SJSA1 (cell line): Measurements from ENCODE around the gene ZBTB20. TPM values are rescaled to one million over a fixed set of nuclear protein-coding genes. Genes with fewer than 3 reads are reported as not detected.

ENCODE experiments used
- DNase-seq, 2 experiments: peaks; one replicate each; pipeline ENCODE4 v3.0.0-alpha.2; 2015 to 2020; ENCODE audit warnings: low spot score in 2 of 2, low read depth in 1 of 2
- H3K27ac ChIP-seq: fragments of 250-450 bp; sonication (Bioruptor Pico); 2 replicates; pipeline ENCODE4 v1.5.1; 2020; ENCODE audit warnings: mild to moderate bottlenecking, moderate library complexity
- H3K27me3 ChIP-seq: fragments of 250-450 bp; sonication (Bioruptor Pico); replicated peaks from 2 replicates; pipeline ENCODE4 v1.5.1; 2020; ENCODE audit warnings: mild to moderate bottlenecking, moderate library complexity
- H3K36me3 ChIP-seq: fragments of 250-450 bp; sonication (Bioruptor Pico); 2 replicates; pipeline ENCODE4 v1.5.1; 2020; ENCODE audit warnings: mild to moderate bottlenecking
- H3K4me1 ChIP-seq: fragments of 250-450 bp; sonication (Bioruptor Pico); replicated peaks from 2 replicates; pipeline ENCODE4 v1.6.1; 2021; ENCODE audit warnings: mild to moderate bottlenecking
- H3K4me3 ChIP-seq: fragments of 250-450 bp; sonication (Bioruptor Pico); 2 replicates; pipeline ENCODE4 v1.5.1; 2020; ENCODE audit warnings: mild to moderate bottlenecking
- H3K9me3 ChIP-seq: fragments of 250-450 bp; sonication (Bioruptor Pico); replicated peaks from 2 replicates; pipeline ENCODE4 v1.5.1; 2020; ENCODE audit warnings: mild to moderate bottlenecking
- total RNA-seq: library from RNA; depleted of rRNA; stranded (reverse); fragments of >200 nt; shearing (Covaris generic); gene quantifications from 2 replicates; pipeline ENCODE4 v1.2.3, GENCODE V29; 2014

ZBTB20 gene
- total RNA-seq, 1 experiment from 2014 or later: 18.2 TPM

- no peak overlapping the region for H3K27ac ChIP-seq
- no peaks in the 10 kb centered on the region for H3K4me1 ChIP-seq
- H3K27me3 ChIP-seq: no peaks in the 10 kb centered on the region
- no peak overlapping the region for H3K4me3 ChIP-seq
- H3K9me3 ChIP-seq: no peaks in the 10 kb centered on the region
- peaks cover 28% of the 10 kb centered on the region for H3K36me3 ChIP-seq
- no peak for DNase-seq
Observed at GRCh38 chr3:114351822-114352145, 795.3 kb downstream of the ZBTB20 start.

- H3K27me3 ChIP-seq: no peaks in the 10 kb centered on the region
- H3K9me3 ChIP-seq: no peaks in the 10 kb centered on the region
- H3K4me3 ChIP-seq: no peak overlapping the region
- H3K4me1 ChIP-seq: no peaks in the 10 kb centered on the region
- no peak overlapping the region for H3K27ac ChIP-seq
- DNase-seq: no peak
- H3K36me3 ChIP-seq: peaks cover 28% of the 10 kb centered on the region
Observed at GRCh38 chr3:114351123-114351821, 795.8 kb downstream of the ZBTB20 start.

- H3K9me3 ChIP-seq: no peaks in the 10 kb centered on the region
- no peaks in the 10 kb centered on the region for H3K27me3 ChIP-seq
- H3K4me1 ChIP-seq: no peaks in the 10 kb centered on the region
- peaks cover 28% of the 10 kb centered on the region for H3K36me3 ChIP-seq
- H3K4me3 ChIP-seq: no peak overlapping the region
- no peak for DNase-seq
- H3K27ac ChIP-seq: no peak overlapping the region
Observed at GRCh38 chr3:114350690-114351089, 796.4 kb downstream of the ZBTB20 start.

GRCh38 chr3:114350271-114350670 is 796.8 kb downstream of the ZBTB20 start:
- Histone ChIP-seq H3K4me1 (no peaks in the 10 kb centered on the region), H3K27me3 (no peaks in the 10 kb centered on the region), H3K27ac (no peak overlapping the region), H3K9me3 (no peaks in the 10 kb centered on the region), H3K4me3 (no peak overlapping the region), H3K36me3 (peaks cover 29% of the 10 kb centered on the region)
- DNase-seq: no peak

- Histone ChIP-seq H3K27ac (no peak overlapping the region), H3K4me1 (no peaks in the 10 kb centered on the region), H3K27me3 (no peaks in the 10 kb centered on the region), H3K9me3 (no peaks in the 10 kb centered on the region), H3K4me3 (no peak overlapping the region), H3K36me3 (peaks cover 23% of the 10 kb centered on the region)
- DNase-seq: no peak
Observed at GRCh38 chr3:114344492-114344891, 802.6 kb downstream of the ZBTB20 start.

- no peak for DNase-seq
- no peaks in the 10 kb centered on the region for H3K27me3 ChIP-seq
Observed at GRCh38 chr3:114338651-114339357, 808.3 kb downstream of the ZBTB20 start.

GRCh38 chr3:114336857-114337256 is 810.2 kb downstream of the ZBTB20 start:
- H3K27me3 ChIP-seq: no peaks in the 10 kb centered on the region
- H3K9me3 ChIP-seq: no peaks in the 10 kb centered on the region
- H3K27ac ChIP-seq: no peak overlapping the region
- H3K36me3 ChIP-seq: peaks cover 21% of the 10 kb centered on the region
- DNase-seq: no peak
- no peaks in the 10 kb centered on the region for H3K4me1 ChIP-seq
- no peak overlapping the region for H3K4me3 ChIP-seq

More at GRCh38 chr3:114338651-114339357, 808.3 kb downstream of the ZBTB20 start:
- H3K36me3 ChIP-seq: peaks cover 14% of the 10 kb centered on the region
- H3K4me3 ChIP-seq: no peak overlapping the region
- no peaks in the 10 kb centered on the region for H3K4me1 ChIP-seq
- no peaks in the 10 kb centered on the region for H3K9me3 ChIP-seq
- no peak overlapping the region for H3K27ac ChIP-seq

- Histone ChIP-seq H3K4me3 (no peak overlapping the region), H3K9me3 (no peaks in the 10 kb centered on the region), H3K27ac (no peak overlapping the region), H3K27me3 (no peaks in the 10 kb centered on the region), H3K4me1 (no peaks in the 10 kb centered on the region), H3K36me3 (peaks cover 24% of the 10 kb centered on the region)
- no peak for DNase-seq
Observed at GRCh38 chr3:114336122-114336697, 810.9 kb downstream of the ZBTB20 start.

- no peaks in the 10 kb centered on the region for H3K4me1 ChIP-seq
- peaks cover 18% of the 10 kb centered on the region for H3K36me3 ChIP-seq
- DNase-seq: no peak
Observed at GRCh38 chr3:114333923-114334240, 813.2 kb downstream of the ZBTB20 start.

GRCh38 chr3:114333180-114333922 is 813.7 kb downstream of the ZBTB20 start:
- Histone ChIP-seq H3K4me1 (no peaks in the 10 kb centered on the region), H3K9me3 (no peaks in the 10 kb centered on the region), H3K4me3 (no peak overlapping the region), H3K27ac (no peak overlapping the region), H3K36me3 (peaks cover 18% of the 10 kb centered on the region; the same call in 1 of the 2 replicates), H3K27me3 (no peaks in the 10 kb centered on the region)
- no peak for DNase-seq

More at GRCh38 chr3:114333923-114334240, 813.2 kb downstream of the ZBTB20 start:
- Histone ChIP-seq H3K27ac (no peak overlapping the region), H3K9me3 (no peaks in the 10 kb centered on the region), H3K27me3 (no peaks in the 10 kb centered on the region), H3K4me3 (no peak overlapping the region)

- H3K27ac ChIP-seq: no peak overlapping the region
- H3K9me3 ChIP-seq: no peaks in the 10 kb centered on the region
- peaks cover 18% of the 10 kb centered on the region; the same call in 1 of the 2 replicates for H3K36me3 ChIP-seq
- no peaks in the 10 kb centered on the region for H3K4me1 ChIP-seq
- no peak for DNase-seq
- H3K27me3 ChIP-seq: no peaks in the 10 kb centered on the region
- H3K4me3 ChIP-seq: no peak overlapping the region
Observed at GRCh38 chr3:114332342-114333179, 814.5 kb downstream of the ZBTB20 start.

GRCh38 chr3:114331710-114332109 is 815.4 kb downstream of the ZBTB20 start:
- no peak overlapping the region for H3K4me3 ChIP-seq
- peaks cover 18% of the 10 kb centered on the region; the same call in 1 of the 2 replicates for H3K36me3 ChIP-seq
- no peak for DNase-seq
- no peaks in the 10 kb centered on the region for H3K27me3 ChIP-seq
- H3K4me1 ChIP-seq: no peaks in the 10 kb centered on the region
- no peak overlapping the region for H3K27ac ChIP-seq
- H3K9me3 ChIP-seq: no peaks in the 10 kb centered on the region

- Histone ChIP-seq H3K9me3 (no peaks in the 10 kb centered on the region), H3K27ac (no peak overlapping the region), H3K4me1 (no peaks in the 10 kb centered on the region), H3K4me3 (no peak overlapping the region), H3K27me3 (no peaks in the 10 kb centered on the region), H3K36me3 (peaks cover 18% of the 10 kb centered on the region; the same call in 1 of the 2 replicates)
- no peak for DNase-seq
Observed at GRCh38 chr3:114331007-114331406, 816.1 kb downstream of the ZBTB20 start.
